ENCODE measurements around the gene HAPLN2. TPM values are rescaled to one million over a fixed set of nuclear protein-coding genes. Genes with fewer than 3 reads are reported as not detected.

HAPLN2 gene
- total RNA-seq, 1 donor from 2014 or later, result 0.41 TPM

GRCh38 chr1:156643049-156643777 is 24.0 kb downstream of the HAPLN2 start:
- no peak for FAIRE-seq
- no peak for DNase-seq (ENCODE audit: low spot score in 2 of 2)

- no peak for FAIRE-seq
- DNase-seq (ENCODE audit: low spot score in 2 of 2), result no peak
Observed at GRCh38 chr1:156643778-156644092, 24.5 kb downstream of the HAPLN2 start.

- FAIRE-seq (no peak), DNase-seq (ENCODE audit: low spot score in 2 of 2) (no peak)
Observed at GRCh38 chr1:156644146-156644545, 24.9 kb downstream of the HAPLN2 start.

DNA sequence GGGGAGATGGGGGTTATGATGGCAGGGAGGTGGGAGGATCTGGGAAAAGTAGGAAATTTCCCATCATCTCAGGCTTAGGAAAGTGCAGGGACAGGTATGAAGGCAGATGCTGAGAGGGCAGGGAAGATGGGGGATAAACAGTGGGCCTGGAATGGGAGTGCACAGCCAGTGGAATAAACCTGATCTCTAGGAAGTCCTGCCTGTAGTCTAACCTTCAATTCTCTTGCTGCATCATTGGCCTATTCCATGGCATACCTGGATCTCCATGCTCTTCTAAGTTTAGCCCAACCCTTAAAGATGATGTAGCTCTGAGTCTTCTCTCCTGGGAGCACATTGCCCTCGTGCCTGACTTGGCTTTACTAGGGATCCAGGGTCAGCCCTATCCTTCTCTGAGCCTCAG is 25.4 kb downstream of the HAPLN2 start:
- DNase-seq (ENCODE audit: low spot score in 2 of 2) (no peak), FAIRE-seq (no peak)

- FAIRE-seq (no peak), DNase-seq (ENCODE audit: low spot score in 2 of 2) (no peak)
Observed at GRCh38 chr1:156645056-156645455, 25.8 kb downstream of the HAPLN2 start.

- DNase-seq (ENCODE audit: low spot score in 2 of 2), result no peak
- no peak for FAIRE-seq
Observed at GRCh38 chr1:156645666-156646065, 26.5 kb downstream of the HAPLN2 start.

GRCh38 chr1:156646738-156647211 is 27.6 kb downstream of the HAPLN2 start:
- DNase-seq (ENCODE audit: low spot score in 2 of 2) (no peak), FAIRE-seq (no peak)

GRCh38 chr1:156647351-156647750 is 28.1 kb downstream of the HAPLN2 start:
- DNase-seq (ENCODE audit: low spot score in 2 of 2) (no peak), FAIRE-seq (no peak)

DNA sequence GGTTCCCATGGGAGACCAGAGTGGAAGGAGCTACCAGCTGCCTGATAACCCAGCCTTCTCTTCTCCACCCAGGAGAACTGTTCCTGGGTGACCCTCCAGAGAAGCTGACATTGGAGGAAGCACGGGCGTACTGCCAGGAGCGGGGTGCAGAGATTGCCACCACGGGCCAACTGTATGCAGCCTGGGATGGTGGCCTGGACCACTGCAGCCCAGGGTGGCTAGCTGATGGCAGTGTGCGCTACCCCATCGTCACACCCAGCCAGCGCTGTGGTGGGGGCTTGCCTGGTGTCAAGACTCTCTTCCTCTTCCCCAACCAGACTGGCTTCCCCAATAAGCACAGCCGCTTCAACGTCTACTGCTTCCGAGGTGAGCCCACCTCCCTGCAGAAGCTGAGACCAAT is 29.3 kb downstream of the HAPLN2 start:
- FAIRE-seq (no peak), DNase-seq (ENCODE audit: low spot score in 2 of 2) (no peak)

DNA sequence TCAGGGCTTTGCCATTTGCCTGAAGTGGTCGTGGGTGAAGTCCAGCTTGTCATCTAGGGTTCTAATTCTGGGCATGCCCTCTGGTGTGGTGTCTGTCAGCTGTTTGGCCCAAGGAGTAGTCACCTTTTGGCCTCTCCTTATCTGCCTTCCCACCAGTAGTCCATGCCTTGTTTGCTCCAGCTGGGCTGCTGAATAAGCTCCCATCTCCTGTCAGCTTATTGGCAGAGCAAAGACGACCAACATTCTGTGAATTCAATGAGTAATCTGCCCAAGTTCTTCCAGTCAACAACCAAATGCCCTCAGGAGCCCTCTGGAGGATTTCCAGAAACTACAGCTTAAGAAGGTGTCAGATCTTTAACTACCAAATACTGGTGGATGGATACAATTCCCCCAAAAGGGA is 29.7 kb downstream of the HAPLN2 start:
- FAIRE-seq, result no peak

DNA sequence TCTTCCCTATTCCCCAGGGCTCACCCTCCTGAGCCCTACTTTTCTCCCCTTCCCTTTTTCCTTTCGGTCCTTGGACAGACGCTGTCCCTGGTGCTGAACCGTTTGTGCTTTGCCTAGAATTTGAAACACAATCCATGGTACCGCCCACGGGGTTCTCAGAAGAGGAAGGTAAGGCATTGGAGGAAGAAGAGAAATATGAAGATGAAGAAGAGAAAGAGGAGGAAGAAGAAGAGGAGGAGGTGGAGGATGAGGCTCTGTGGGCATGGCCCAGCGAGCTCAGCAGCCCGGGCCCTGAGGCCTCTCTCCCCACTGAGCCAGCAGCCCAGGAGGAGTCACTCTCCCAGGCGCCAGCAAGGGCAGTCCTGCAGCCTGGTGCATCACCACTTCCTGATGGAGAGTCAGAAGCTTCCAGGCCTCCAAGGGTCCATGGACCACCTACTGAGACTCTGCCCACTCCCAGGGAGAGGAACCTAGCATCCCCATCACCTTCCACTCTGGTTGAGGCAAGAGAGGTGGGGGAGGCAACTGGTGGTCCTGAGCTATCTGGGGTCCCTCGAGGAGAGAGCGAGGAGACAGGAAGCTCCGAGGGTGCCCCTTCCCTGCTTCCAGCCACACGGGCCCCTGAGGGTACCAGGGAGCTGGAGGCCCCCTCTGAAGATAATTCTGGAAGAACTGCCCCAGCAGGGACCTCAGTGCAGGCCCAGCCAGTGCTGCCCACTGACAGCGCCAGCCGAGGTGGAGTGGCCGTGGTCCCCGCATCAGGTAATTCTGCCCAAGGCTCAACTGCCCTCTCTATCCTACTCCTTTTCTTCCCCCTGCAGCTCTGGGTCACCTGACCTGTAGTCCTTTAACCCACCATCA is 33.1 kb downstream of the HAPLN2 start:
- DNase-seq (ENCODE audit: low spot score in 2 of 2) (no peak), FAIRE-seq (no peak)

More for the DNA sequence above, 29.7 kb downstream of the HAPLN2 start:
- no peak for DNase-seq (ENCODE audit: low spot score in 2 of 2)

DNA sequence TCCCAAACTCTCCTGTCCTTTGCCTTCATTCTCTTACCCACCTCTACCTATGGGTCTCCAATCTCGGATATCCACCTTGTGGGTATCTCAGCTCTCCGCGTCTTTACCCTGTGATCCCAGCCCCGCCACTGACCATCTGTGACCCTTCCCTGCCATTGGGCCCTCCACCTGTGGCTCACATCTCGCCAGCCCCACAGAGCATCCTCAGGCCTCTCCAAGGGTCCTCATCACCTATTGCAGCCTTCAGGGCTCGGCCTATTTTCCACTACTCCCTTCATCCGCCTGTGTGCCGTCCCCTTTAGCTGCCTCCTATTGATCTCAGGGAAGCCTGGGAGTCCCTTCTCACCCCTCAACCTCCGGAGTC is 33.8 kb downstream of the HAPLN2 start:
- DNase-seq (ENCODE audit: low spot score in 2 of 2) (no peak), FAIRE-seq (no peak)

DNA sequence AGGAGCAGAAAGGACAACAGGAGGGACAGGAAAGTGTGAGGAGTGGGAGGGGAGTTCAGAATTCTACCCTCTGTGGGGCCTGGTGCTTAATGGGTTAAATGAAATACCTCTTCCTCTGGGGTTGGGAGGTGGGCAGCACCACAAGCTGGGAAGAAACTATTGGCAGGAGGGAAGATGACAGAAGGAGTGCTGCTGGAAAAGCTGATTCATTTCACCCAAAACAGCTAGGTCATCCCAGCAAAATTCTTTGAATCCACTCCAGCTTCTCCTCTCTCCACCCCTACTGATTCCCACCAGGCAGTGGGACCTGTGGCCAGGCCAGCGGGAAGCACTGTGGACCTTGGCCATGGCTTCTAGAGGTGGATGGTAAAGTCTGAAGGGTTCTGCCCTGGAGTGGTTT is 35.5 kb downstream of the HAPLN2 start:
- no peak for FAIRE-seq
- no peak for DNase-seq (ENCODE audit: low spot score in 2 of 2)

DNA sequence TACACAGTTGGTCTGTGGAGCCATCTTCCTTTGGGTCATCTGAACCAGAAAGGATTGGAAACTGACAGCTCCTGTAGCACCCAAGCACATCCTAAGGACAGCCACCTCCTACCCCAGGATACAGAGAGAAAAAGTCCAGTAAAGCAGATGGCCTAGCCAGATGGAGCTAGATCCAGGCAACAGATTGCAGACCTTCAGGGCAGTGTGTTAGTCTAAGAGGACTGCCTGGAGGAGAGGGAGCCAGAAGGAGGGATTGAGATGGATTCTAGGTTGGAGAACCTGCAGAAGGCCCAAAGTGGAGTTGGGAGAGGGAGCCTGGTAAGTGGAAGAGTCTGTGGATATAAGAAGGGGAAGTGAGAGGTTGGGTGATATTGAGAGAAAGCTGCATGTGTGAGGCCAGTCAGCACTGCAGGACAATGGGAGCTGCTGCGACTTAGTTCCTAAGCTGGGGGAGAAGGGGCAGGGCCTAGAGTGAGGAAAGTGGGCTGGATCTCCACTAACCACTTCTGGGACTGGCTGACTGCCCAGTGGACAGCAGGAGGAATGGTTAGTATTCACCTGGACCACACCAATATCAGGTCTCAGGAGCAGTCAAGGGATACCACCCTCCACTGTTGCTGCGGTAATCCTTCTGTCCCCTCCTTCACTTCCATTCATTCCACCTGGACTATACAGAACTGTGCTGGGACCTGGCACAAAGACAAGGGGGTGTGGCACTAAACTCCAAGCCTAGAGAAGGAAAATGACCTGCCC is 36.1 kb downstream of the HAPLN2 start:
- FAIRE-seq, result no peak
- no peak for DNase-seq (ENCODE audit: low spot score in 2 of 2)

- DNase-seq (ENCODE audit: low spot score in 2 of 2), result no peak
- no peak for FAIRE-seq
Observed at GRCh38 chr1:156655904-156656516, 36.8 kb downstream of the HAPLN2 start.

DNA sequence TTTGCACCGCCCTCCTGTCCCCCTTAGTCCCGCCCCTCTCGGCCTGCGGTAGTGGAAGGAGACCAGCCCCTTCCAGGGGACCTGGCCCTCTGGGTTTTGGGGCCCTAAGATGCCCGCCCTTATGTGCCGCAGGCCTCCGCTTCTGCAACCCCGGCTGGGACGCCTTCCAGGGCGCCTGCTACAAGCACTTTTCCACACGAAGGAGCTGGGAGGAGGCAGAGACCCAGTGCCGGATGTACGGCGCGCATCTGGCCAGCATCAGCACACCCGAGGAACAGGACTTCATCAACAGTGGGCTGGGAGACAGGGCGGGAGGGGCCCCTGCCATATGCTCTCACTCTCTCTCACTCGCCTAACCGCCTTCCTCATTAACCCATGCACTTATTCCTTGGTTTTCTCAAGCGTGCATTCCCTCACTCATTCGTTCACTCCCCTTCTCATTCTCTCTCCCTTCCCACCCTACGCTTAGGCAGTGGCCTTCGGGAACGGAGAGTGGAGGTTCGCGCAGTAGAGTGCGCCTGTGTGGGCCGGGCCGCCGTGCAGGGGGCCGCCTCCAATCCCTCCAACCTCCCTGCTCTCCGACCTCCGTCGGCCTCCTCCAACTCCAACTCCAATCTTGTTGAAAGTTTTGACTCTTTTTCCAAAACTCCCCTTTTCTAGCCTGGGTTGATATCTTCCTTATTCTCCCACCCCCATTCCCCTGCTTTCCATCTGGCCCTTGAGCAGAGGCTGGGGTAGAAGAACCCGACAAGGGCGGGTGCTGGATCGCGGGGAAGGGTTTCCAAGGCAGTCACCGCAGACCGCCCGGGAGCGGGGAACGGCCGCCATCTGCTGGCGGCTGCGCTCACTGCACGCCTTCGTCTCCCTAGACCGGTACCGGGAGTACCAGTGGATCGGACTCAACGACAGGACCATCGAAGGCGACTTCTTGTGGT is 37.9 kb downstream of the HAPLN2 start:
- DNase-seq (ENCODE audit: low spot score in 2 of 2) (peak; percentile 81 to 91), FAIRE-seq (no peak)

DNA sequence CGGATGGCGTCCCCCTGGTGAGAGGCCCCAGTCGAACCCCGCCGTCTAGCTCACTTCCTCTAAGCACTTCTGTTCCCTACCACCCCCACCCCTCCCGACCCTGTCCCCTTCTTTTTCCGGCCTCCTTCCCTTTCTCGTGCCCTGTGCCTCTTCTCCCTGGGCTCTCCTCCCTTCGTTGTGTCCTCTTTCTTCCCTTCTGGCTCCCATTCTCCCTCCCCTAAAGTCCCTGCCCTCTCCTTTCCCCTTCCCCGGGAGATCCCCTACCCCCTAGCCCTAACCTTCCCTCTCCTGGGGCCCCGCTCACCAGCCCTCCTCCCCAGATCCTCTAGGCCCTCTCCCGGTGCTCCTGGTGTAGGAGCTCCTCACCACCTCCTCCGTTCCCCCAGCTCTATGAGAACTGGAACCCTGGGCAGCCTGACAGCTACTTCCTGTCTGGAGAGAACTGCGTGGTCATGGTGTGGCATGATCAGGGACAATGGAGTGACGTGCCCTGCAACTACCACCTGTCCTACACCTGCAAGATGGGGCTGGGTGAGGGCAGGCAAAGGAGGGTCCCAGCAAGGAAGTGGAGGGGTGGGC is 38.6 kb downstream of the HAPLN2 start:
- no peak for DNase-seq (ENCODE audit: low spot score in 2 of 2)
- FAIRE-seq, result no peak

DNA sequence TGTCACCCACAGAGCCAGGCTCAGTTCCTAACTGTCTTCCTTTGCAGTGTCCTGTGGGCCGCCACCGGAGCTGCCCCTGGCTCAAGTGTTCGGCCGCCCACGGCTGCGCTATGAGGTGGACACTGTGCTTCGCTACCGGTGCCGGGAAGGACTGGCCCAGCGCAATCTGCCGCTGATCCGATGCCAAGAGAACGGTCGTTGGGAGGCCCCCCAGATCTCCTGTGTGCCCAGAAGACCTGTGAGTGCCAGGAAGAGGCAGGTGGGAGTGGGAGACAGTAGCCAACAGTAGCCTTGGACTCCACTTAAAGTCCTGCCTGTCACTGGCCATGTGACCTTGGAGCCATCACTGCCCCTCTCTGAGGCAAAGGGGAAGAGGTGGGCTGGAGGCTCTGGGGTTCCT is 39.3 kb downstream of the HAPLN2 start:
- FAIRE-seq (no peak), DNase-seq (ENCODE audit: low spot score in 2 of 2) (no peak)

- FAIRE-seq, result no peak
Observed at GRCh38 chr1:156658945-156659574, 39.8 kb downstream of the HAPLN2 start.

More at GRCh38 chr1:156658945-156659574, 39.8 kb downstream of the HAPLN2 start:
- no peak for DNase-seq (ENCODE audit: low spot score in 2 of 2)
